Neural cell (in vitro differentiated cells): ENCODE measurements around the gene KDM1B. TPM values are rescaled to one million over a fixed set of nuclear protein-coding genes. Genes with fewer than 3 reads are reported as not detected.
"Not testable (repeated sequence)": the region's sequence is repeated elsewhere in the genome, so short reads cannot be mapped to it uniquely, and the experiment has no call there.

Experiments
- H2AFZ ChIP-seq: fragments of 200-600, 300-800 bp; sonication (generic), shearing (Covaris generic); 2 replicates; pipeline ENCODE4 v1.6.0; 2014; ENCODE audit warnings: low read depth, mild to moderate bottlenecking, antibody characterized with exemption, low read length, moderate library complexity
- H3F3A ChIP-seq: fragments of 200-600 bp; shearing (Covaris generic); 2 replicates; pipeline ENCODE4 v1.6.1; 2016; ENCODE audit warnings: mild to moderate bottlenecking, moderate library complexity, mixed read lengths, antibody characterized with exemption, low read length; ENCODE audit not compliant: insufficient read depth, poor library complexity, severe bottlenecking
- H3K27ac ChIP-seq: fragments of 200-600, 300-800 bp; sonication (generic), shearing (Covaris generic); 2 replicates; pipeline ENCODE4 v1.5.1; 2014; ENCODE audit warnings: mild to moderate bottlenecking, low read length, moderate library complexity
- H3K27me3 ChIP-seq: fragments of 300-800, 200-600 bp; sonication (generic), shearing (Covaris generic); 2 replicates; pipeline ENCODE4 v1.6.0; 2014; ENCODE audit warnings: mild to moderate bottlenecking, low read depth, low read length, moderate library complexity; ENCODE audit not compliant: insufficient read depth
- H3K36me3 ChIP-seq: fragments of 300-800, 200-600 bp; sonication (generic), shearing (Covaris generic); 2 replicates; pipeline ENCODE4 v1.5.1; 2014; ENCODE audit warnings: mild to moderate bottlenecking, antibody characterized with exemption, low read length, moderate library complexity; ENCODE audit not compliant: insufficient read depth
- H3K4me2 ChIP-seq: fragments of 300-800, 200-600 bp; sonication (generic), shearing (Covaris generic); 2 replicates; pipeline ENCODE4 v1.6.0; 2014; ENCODE audit warnings: mild to moderate bottlenecking, low read length
- H3K4me3 ChIP-seq: fragments of 300-800, 200-600 bp; sonication (generic), shearing (Covaris generic); 2 replicates; pipeline ENCODE4 v1.5.1; 2014; ENCODE audit warnings: mild to moderate bottlenecking, low read length, moderate library complexity
- H3K79me2 ChIP-seq: fragments of 200-600 bp; shearing (Covaris generic); replicated peaks from 2 replicates; pipeline ENCODE4 v1.6.0; 2014; ENCODE audit warnings: mild to moderate bottlenecking, low read length, moderate library complexity; ENCODE audit not compliant: insufficient read depth
- H3K9ac ChIP-seq: fragments of 300-800, 200-600 bp; sonication (generic), shearing (Covaris generic); 2 replicates; pipeline ENCODE4 v1.6.1; 2016; ENCODE audit warnings: mild to moderate bottlenecking, low read length, mixed read lengths
- H3K9me2 ChIP-seq: fragments of 200-600 bp; shearing (Covaris generic); 2 replicates; pipeline ENCODE4 v1.6.1; 2016; ENCODE audit warnings: mild to moderate bottlenecking, low read length, mixed read lengths; ENCODE audit not compliant: insufficient read depth
- H3K9me3 ChIP-seq: fragments of 200-600, 300-800 bp; sonication (generic), shearing (Covaris generic); 2 replicates; pipeline ENCODE4 v1.6.1; 2016; ENCODE audit warnings: mild to moderate bottlenecking, mixed run types, low read length, moderate library complexity, mixed read lengths
- H4K20me1 ChIP-seq: fragments of 200-600 bp; shearing (Covaris generic); 2 replicates; pipeline ENCODE4 v1.6.1; 2016; ENCODE audit warnings: mild to moderate bottlenecking, mixed run types; ENCODE audit not compliant: insufficient read depth
- CTCF ChIP-seq: fragments of 450-650 bp; IDR thresholded peaks from 2 replicates; pipeline ENCODE4 v1.5.1; 2014; ENCODE audit warnings: antibody characterized with exemption, mild to moderate bottlenecking, moderate library complexity; ENCODE audit not compliant: poor library complexity, severe bottlenecking
- EP300 ChIP-seq: fragments of 450-650 bp; conservative IDR thresholded peaks from 2 replicates; pipeline ENCODE4 v1.6.1; 2014; ENCODE audit warnings: antibody characterized with exemption, mild to moderate bottlenecking, moderate library complexity; ENCODE audit not compliant: poor library complexity, severe bottlenecking
- EZH2 ChIP-seq: fragments of 200-600, 300-800 bp; shearing (Covaris generic), sonication (generic); IDR thresholded peaks from 2 replicates; pipeline ENCODE4 v1.6.1; 2014; ENCODE audit warnings: antibody characterized with exemption, low read length, borderline replicate concordance, mild to moderate bottlenecking; ENCODE audit not compliant: insufficient read depth, poor library complexity, severe bottlenecking
- MXI1 ChIP-seq: fragments of 450-650 bp; conservative IDR thresholded peaks from 2 replicates; pipeline ENCODE4 v1.6.1; 2014; ENCODE audit warnings: antibody characterized with exemption, mild to moderate bottlenecking; ENCODE audit not compliant: poor library complexity, severe bottlenecking
- POLR2AphosphoS5 ChIP-seq: IDR thresholded peaks from 2 replicates; pipeline ENCODE4 v1.6.1; 2012
- RAD21 ChIP-seq: fragments of 450-650 bp; conservative IDR thresholded peaks from 2 replicates; pipeline ENCODE4 v1.6.1; 2014; ENCODE audit warnings: antibody characterized with exemption, mild to moderate bottlenecking, moderate library complexity
- REST ChIP-seq: IDR thresholded peaks from 2 replicates; pipeline ENCODE4 v1.6.1; 2012; ENCODE audit warnings: borderline replicate concordance
- SMC3 ChIP-seq: fragments of 450-650 bp; conservative IDR thresholded peaks from 2 replicates; pipeline ENCODE4 v1.6.1; 2014; ENCODE audit warnings: antibody characterized with exemption, mild to moderate bottlenecking, moderate library complexity; ENCODE audit not compliant: poor library complexity
- TAF1 ChIP-seq: IDR thresholded peaks from 2 replicates; pipeline ENCODE4 v1.6.1; 2012; ENCODE audit warnings: low read depth
- polyA plus RNA-seq: library from polyadenylated mRNA; depleted of rRNA; stranded (reverse); fragments of >200 nt; gene quantifications from 2 replicates; pipeline ENCODE4 v1.2.3, GENCODE V29; 2014

The KDM1B gene
- polyA plus RNA-seq, 1 donor from 2014 or later, result 24.5 TPM

GRCh38 chr6:18207949-18208348, 52.7 kb downstream of the KDM1B start:
- H2AFZ ChIP-seq, result no peak overlapping the region
- no peak overlapping the region for H3K27ac ChIP-seq
- TF ChIP-seq EZH2, result no peak
- H3K36me3 ChIP-seq, result peaks cover 5% of the 10 kb centered on the region
- no peak overlapping the region for H3K9ac ChIP-seq
- no peaks in the 10 kb centered on the region for H3K9me3 ChIP-seq
- no peaks in the 10 kb centered on the region for H3K79me2 ChIP-seq
- H3K9me2 ChIP-seq, result no peaks in the 10 kb centered on the region
- no peak overlapping the region for H3K4me3 ChIP-seq
- no peaks in the 10 kb centered on the region for H3K27me3 ChIP-seq
- H3F3A ChIP-seq, result no peaks in the 10 kb centered on the region
- H3K4me2 ChIP-seq, result no peak overlapping the region
- no peaks in the 10 kb centered on the region for H4K20me1 ChIP-seq

DNA sequence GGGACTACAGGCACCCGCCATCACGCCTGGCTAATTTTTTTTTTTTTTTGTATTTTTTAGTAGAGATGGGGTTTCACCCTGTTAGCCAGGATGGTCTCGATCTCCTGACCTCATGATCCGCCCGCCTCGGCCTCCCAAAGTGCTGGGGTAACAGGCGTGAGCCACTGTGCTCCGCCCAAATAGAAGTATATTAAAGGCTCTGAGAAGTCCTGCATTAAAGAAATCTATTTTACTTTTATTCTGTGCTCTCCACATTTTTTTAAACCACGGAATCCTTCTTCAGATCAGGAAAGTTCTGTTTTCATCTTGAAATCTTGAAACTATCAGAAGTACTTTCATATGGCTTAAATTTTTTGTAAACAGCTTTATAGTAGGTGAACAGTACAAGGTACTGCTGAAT, 53.6 kb downstream of the KDM1B start:
- not testable (repeated sequence) for H2AFZ ChIP-seq

GRCh38 chr6:18209539-18210197, 54.4 kb downstream of the KDM1B start:
- Histone ChIP-seq H3K27ac (no peak overlapping the region), H3K4me3 (no peak overlapping the region), H4K20me1 (no peaks in the 10 kb centered on the region), H3K79me2 (no peaks in the 10 kb centered on the region), H3K36me3 (peaks cover 5% of the 10 kb centered on the region), H3F3A (no peaks in the 10 kb centered on the region), H3K9me2 (no peaks in the 10 kb centered on the region), H3K27me3 (no peaks in the 10 kb centered on the region), H2AFZ (no peak overlapping the region), H3K9ac (no peak overlapping the region), H3K9me3 (no peaks in the 10 kb centered on the region), H3K4me2 (no peak overlapping the region)
- TF ChIP-seq RAD21 (no peak), MXI1 (no peak)

More for the DNA sequence above, 53.6 kb downstream of the KDM1B start:
- not testable (repeated sequence) for H3K4me2 ChIP-seq, H3K36me3 ChIP-seq, H3K27ac ChIP-seq, H3K27me3 ChIP-seq, H3K9ac ChIP-seq, H3F3A ChIP-seq, H3K4me3 ChIP-seq, H3K9me2 ChIP-seq, H3K9me3 ChIP-seq, H4K20me1 ChIP-seq, H3K79me2 ChIP-seq

GRCh38 chr6:18210707-18211106, 55.5 kb downstream of the KDM1B start:
- Histone ChIP-seq H3K4me3 (no peak overlapping the region), H3K9ac (no peak overlapping the region), H3F3A (no peaks in the 10 kb centered on the region), H3K27me3 (no peaks in the 10 kb centered on the region), H3K9me3 (no peaks in the 10 kb centered on the region), H3K79me2 (no peaks in the 10 kb centered on the region), H3K4me2 (no peak overlapping the region), H4K20me1 (no peaks in the 10 kb centered on the region), H3K9me2 (no peaks in the 10 kb centered on the region), H3K36me3 (peaks cover 5% of the 10 kb centered on the region), H2AFZ (no peak overlapping the region), H3K27ac (no peak overlapping the region)
- TF ChIP-seq TAF1, result no peak

- Histone ChIP-seq H3K4me3 (no peak overlapping the region), H3K9me3 (no peaks in the 10 kb centered on the region), H3F3A (no peaks in the 10 kb centered on the region), H3K9me2 (no peaks in the 10 kb centered on the region), H2AFZ (no peak overlapping the region), H3K9ac (no peak overlapping the region), H3K27me3 (no peaks in the 10 kb centered on the region), H3K4me2 (no peak overlapping the region), H3K36me3 (peaks cover 5% of the 10 kb centered on the region), H4K20me1 (no peaks in the 10 kb centered on the region), H3K79me2 (no peaks in the 10 kb centered on the region), H3K27ac (no peak overlapping the region)
- TF ChIP-seq SMC3 (no peak), TAF1 (no peak), RAD21 (no peak), MXI1 (no peak), EZH2 (no peak), CTCF (no peak), REST (no peak), POLR2AphosphoS5 (no peak), EP300 (no peak)
Measured at GRCh38 chr6:18211338-18211737, 56.1 kb downstream of the KDM1B start.
